HuH-7.5 (cell line): Measurements from ENCODE around the gene FCER2.
"Not testable (repeated sequence)": the region's sequence is repeated elsewhere in the genome, so short reads cannot be mapped to it uniquely, and the experiment has no call there.

Experiments used
- DNase-seq: peaks from one replicate; pipeline ENCODE4 v3.0.0; 2011; ENCODE audit warnings: low spot score

FCER2 gene, protein sequence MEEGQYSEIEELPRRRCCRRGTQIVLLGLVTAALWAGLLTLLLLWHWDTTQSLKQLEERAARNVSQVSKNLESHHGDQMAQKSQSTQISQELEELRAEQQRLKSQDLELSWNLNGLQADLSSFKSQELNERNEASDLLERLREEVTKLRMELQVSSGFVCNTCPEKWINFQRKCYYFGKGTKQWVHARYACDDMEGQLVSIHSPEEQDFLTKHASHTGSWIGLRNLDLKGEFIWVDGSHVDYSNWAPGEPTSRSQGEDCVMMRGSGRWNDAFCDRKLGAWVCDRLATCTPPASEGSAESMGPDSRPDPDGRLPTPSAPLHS

DNA sequence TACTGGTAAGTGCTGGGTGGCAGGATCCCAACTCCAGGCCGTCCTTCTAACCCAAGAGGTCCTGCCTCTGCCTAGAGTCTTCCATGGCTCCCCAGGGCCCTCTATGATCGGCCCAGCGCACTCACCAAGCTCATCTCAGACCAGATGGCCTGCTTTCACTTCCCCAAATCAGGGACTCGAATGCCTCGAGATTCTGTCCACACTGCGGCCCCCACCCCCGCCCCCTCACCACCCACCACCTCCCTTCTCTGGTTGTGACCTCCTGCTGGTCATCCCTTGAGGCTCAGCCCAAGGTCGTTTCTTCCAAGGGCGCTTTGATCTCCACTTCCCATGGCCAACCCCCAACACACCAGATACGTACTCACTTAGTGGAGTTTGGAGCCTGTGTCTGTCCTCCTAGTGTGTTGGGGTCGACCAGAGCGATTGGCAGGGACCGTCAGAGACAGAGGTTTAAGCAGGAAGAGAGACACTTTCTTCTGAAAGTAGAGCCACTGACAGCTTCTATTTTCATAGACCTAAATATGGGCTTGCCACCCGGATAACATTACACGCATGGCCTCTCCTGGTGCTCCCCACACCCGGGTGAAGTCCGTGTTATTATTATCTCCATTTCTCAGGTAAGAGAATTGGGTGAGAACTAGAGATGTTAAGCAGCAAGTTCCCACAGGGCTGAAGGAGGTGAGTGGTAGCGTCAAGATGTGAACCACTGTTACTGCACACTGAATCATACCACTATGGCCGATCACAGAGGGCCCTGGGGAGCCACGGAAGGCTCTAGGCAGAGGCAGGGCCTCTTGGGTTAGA lies at the start of gene FCER2:
Gene FCER2 (minus strand): TSS at position 478 of the 804 bp plus-strand sequence. CDS start 2,371 bp downstream, outside the sequence.
- no peak for DNase-seq

DNA sequence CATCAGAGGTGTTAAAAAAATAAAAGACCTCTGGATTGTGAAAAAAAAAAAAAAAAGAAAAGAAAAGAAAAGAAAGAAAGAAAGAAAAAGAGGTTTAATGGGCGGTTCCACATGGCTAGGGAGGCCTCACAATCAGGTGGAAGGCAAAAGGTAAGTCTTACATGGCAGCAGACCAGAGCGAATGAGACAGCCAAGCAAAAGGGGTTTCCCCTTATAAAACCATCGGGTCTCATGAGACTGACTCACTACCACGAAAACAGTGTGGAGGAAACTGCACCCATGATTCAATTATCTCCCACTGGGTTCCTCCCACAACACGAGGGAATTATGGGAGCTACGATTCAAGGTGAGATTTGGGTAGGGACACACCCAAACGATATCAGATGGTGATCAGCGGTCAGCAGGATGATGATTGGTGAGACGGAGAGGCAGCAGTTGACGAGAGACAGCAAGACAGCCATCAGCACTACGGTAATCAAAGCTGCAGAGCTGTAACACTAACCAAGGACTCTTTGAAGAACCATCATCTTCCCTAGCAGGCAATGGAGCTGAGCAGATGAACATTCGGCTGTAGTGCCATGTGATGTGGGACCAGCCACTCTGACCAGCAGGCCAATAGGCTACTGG lies 49.3 kb upstream of the FCER2 start:
- no peak for DNase-seq

DNA sequence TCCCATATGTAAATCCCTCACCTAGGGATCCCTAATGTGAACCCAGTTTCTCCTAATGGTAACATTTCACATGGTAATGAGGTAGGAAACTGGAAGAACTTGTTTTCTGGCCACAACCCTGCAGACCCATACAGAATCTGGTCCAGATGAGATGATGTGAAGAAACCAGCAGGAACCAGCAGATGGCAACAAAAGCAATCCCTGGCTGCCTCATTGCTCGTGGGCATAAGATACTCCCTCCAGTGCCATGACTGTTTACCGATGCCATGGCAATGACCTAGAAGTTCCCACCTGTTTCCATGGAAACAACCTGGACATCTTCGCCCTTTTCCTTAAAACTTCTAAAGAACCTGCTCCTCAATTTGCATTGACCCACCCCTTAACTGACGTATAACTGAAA lies 46.8 kb upstream of the FCER2 start:
- no peak for DNase-seq

DNA sequence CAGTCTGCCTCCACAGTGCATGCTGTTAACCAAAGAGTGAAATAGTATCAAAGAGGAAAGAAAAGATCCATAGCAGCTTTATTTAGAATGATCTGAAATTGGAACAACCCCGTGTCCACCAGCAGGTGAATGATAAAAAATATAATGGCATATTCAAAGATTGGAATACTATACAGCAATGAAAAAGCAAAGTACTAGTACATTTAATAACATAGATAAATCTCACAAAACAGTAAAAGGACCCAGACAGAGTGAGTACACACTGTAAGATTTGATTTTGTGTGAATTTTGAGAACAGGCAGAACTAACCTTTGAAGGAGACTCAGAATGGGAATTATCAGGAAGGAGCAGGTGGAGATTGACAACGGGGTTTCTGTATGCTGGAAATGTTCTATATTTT lies 46.2 kb upstream of the FCER2 start:
- no peak for DNase-seq

DNA sequence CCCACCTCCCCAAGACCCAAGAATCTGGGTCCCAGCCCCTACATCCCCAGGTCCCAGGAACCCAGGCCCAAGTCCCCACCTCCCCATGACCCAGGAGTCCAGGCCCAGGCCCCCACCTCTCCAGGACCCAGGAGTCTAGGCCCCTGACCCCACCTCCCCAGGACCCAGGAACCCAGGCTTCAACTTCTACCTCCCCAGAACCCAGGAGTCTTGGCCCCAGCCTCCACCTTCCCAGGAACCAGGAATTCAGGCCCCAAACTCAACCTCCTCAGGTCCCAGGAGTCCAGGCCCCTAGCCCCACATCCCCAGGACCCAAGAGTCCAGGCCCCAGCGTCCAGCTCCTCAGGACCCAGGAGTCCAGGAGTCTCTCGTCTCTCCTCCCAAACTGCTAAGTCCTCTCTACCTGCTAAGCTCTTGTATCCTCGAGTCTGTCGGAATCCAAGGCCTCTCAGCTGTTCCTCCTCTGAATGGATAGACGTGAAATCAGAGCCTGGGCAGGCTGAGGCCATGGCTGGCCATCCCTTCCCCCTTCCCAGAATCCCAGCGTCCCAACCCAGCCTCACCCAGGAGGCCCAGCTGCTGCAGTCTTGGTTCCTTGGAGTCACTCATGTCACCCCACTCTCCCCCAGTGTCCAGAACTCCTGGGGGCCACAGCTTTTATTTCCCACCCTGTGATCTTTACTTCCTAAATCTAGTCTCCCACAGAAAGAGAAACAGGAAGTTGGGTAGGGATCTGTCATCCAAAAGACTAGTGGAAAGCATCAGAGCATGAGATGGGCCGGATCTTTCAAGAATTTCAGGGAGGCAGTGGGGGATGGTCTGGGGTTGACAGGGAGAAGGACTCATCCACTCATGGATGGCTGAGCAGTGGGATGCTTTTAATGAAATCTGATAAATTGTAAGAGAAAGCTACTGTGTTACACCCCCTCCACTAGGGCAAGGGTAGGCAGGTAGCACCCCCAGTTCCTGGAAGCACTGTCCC lies 45.3 kb upstream of the FCER2 start, which contains the start of gene CD209:
Gene CD209 (minus strand): TSS at position 632 of the 982 bp plus-strand sequence. CDS start 23 bp downstream, at position 609.
- DNase-seq, result no peak

DNA sequence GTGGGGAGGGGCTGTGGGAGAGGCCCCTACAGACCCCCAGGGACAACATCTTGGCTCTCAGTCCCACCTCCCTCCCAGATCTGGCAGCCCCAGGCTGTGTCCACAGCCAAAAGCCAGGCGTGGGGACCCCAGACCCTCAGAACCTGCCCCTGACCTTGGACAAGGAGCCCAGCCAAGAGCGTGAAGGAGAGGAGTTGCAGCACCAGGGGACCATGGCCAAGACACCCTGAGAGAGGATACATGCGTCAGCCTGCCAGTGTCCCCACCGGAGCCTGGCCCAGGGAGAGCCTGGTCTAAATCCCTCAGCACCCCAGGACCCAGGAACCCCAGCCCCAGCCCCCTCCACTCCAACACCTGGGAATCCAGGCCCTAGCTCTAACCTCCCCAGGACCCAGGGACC lies 44.4 kb upstream of the FCER2 start:
- not testable (repeated sequence) for DNase-seq

DNA sequence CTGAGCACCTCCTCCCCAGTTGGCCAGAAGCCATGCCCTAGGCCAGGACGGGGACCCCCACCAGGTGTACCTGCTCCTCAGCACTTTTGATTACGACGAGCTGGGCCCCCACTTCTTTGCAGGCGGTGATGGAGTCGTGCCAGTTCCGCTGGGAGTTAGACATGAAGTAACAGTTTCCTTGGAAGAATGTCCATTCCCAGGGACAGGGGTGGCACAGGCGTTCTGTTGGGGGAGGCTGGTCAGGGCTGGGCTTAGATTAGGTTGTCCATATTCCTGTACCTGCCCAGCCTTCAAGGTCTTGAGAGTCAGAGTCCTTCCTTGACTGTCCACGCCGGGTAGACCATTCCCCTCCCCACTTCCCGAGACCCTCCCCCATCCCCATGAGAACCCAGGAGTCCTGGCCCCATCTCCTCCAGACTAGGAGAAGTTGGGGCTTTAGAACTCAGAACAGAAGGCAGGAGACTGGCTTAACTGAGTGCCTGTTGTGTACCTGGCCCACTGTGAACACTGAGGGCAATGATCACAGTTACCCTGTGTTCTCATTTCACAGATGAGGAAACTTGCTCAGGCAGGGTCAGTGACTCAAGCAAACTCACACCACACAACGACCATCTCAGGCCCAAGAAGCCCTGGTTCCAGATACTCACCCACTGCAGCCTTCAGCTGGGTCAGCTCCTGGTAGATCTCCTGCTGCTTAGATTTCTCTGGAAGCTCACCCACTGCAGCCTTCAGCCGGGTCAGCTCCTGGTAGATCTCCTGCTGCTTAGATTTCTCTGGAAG lies 43.1 kb upstream of the FCER2 start:
- no peak for DNase-seq

DNA sequence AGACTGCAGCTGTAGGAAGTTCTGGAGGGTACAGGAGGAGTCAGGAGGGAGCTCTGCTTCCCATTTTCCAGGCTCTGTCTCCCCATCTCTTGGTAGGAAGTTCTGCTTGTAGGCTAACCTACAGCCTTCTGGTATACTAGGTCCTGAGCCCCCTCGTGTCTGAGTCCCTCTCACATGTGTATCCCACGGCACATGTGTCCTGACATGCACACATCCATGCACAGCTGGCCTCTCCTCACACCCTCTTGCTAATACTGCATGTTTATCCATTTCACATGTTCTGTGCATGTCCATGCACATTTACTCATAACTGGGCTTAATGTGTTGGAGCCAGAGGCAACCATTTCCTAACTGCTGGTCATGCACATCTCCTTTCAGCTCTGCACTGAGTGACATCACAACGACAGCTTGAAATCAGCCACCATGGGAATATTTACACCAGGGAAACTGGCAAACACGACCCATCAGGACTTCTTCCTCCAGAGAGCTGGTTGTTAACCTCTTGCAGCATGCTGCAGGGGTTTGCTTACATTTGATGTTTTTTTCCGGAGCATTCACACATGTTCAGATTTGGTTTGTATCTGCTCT lies 42.4 kb upstream of the FCER2 start:
- no peak for DNase-seq

DNA sequence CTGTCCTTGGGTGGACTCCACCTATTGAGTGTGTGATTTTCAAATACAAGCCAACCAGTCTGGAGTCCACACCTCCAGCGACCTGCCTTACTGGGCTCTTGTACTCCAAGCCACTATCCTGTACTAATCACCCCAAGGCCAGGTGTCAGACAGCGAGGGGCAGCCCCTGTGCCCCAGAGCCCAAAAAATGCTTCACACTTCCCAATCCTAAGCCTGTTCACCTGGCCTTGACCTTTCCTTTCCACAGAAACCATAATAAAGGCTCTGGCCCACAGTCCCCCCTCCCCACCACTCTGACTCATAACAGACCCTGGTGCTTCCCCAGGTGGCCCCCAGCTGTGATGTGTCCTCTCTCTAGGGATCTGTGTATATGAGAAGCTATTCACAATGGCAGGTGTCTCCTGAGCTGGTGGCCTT lies 41.5 kb upstream of the FCER2 start:
- DNase-seq, result no peak

DNA sequence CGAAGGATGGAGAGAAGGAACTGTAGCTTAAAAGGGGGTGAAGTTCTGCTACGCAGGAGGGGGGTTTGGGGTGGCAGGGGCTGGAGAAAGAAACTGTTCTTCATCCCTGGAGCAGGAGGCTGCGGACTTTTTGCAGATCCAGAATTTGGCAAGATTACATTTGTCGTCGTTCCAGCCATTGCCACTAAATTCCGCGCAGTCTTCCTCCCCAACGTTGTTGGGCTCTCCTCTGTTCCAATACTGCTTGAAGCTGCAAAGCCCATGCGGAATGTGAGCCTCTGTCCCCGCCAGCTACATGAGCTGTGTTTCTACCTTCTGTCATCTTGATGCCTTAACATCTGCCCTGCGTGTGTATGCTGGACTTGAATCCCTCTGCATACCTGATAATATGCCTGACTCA lies 41.1 kb upstream of the FCER2 start:
- DNase-seq, result no peak

DNA sequence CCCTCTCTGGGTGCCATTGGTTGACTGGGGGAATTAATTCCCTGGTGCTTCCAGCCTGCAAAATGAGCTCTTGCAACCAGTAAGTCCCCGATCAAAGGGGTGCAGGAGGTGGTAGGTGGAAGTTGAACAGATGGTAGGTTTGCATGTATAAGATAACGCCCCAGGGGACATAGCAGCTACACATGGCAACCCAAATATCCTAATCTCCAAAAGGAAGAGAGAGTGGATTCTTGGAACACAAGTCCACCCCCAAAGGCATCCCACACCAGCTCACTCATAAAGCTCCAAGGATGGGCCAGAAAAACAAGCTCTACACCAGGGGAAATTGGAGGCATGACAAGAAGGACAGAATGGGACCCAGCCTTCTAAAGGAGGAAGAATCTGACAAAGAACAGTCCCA lies 40.6 kb upstream of the FCER2 start:
- DNase-seq, result no peak

DNA sequence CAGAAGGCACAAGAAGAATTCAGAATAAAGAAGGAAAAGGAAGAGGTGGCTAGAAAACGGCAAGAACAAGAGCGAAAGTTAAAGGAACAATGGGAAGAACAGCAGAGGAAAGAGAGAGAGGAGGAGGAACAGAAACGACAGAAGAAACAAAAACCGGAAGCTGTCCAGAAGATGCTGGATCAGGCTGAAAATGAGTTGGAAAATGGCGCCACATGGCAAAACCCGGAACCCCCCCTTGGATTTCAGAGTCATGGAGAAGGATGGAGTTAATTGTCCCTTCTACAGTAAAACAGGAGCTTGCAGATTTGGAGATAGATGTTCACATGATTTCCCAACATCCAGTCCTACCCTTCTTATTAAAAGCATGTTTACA lies 38.7 kb upstream of the FCER2 start:
- DNase-seq, result no peak

DNA sequence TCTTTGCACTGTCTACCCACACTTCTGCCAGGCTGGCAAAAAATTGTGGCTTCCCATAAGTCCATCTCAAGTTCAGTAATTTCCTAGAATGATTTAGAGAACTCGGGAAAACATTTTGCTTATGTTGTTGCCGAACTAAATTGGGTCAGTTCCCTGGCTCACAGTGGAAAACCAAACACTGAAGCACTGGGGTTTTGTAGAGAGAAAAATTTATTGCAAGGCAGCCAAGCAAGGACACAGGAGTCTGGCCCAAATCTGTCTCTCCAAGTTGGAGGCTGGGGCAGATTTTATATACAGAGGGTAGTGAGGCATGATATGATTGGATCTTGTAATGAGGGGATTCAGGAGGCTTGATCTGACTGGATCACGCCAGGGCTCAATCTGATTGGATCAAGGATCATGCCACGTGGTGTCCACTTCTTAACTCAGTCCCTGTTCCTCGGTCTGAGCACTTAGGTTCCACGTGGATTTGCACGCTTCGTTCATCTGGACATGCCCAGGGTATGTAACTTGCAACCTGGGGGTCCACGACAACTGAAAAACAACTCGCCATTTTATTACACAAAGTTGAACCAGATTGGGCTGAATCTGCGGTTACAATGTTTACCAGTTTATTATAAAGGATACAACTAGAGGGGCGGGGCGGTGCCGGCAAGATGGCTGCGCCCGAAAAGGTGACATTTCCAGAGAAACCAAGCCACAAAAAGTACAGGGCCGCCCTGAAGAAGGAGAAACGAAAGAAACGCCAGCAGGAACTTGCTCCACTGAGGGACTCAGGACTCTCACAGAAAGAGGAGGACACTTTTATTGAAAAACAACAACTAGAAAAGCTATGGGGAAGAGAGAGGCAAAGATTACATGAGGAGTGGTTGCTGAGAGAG lies 38.1 kb upstream of the FCER2 start:
- DNase-seq, result no peak

DNA sequence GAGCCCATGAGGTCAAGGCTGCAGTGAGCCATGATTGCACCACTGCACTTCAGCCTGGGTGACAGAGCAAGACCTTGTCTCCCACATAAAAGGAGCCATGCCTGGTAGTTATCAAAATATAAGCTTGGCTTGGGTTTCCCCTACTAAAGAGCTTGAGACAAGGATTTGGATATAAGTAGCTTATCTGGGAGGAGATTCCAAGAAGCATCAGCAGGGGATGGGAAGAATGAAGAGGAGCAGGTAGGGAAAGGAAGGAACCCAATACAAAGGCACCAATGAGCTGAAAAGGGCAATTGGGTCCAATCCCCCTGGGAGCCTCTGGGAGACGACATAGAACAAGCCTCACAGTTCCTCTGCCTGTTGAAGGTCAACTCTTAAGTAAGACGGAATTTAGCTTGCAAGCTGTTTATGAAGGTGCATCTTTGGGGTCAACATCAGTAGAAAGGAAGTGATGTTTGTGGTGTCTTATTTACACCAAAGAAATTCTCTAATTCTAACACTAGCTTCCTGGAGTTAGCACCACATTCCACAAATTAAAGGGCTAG lies 37.4 kb upstream of the FCER2 start:
- no peak for DNase-seq

DNA sequence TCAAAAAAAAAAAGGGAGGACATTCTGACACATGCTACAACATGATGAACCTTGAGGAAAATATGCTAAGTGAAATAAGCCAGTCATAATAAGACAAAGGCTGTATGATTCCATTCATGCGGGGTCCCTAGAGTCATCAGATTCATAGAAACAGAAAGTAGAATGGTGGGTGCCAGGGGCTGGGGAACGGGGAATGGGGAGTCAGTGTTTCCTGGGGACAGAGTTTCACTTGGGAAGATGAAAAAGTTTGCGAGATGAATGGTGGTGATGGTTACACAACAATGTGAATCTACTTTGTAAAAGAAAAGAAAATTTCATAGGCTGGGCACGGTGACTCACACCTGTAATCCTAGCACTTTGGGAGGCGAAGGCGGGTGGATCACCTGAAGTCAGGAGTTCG lies 36.1 kb upstream of the FCER2 start:
- DNase-seq, result no peak

DNA sequence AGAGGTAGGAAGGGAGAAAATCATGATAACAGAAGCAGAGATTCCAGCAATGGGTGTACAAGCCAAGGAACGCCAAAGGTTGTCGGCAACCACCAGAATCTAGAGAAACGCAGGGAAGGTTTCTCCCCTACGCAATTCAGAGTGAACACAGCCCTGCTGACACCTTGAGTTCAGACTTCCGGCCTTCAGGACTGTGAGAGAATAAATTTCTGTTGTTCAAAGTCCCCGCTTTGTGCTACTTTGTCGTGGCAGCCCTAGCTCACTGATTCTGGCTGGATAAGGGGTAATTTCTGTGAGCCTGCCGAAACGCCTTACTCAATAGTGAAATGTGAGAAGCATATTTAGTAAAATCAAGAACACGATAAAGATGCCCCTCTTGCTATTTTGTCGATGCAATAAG lies 35.3 kb upstream of the FCER2 start:
- no peak for DNase-seq

DNA sequence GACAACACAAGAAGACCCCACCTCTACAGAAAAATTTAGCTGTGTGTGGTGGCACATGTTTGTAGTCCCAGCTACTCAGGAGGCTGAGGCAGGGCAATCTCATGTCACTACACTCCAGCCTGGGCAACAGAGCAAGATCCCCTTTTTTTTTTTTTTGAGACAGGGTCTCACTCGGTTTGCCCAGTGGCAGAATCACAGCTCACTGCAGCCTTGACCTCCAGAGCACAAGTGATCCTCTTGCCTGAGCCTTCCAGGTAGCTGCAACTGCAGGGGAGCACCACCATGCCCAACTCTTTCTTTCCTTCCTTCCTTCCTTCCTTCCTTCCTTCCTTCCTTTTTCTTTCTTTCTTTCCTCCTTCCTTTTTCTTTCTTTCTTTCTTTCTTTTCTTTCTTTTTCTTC lies 34.2 kb upstream of the FCER2 start:
- no peak for DNase-seq

DNA sequence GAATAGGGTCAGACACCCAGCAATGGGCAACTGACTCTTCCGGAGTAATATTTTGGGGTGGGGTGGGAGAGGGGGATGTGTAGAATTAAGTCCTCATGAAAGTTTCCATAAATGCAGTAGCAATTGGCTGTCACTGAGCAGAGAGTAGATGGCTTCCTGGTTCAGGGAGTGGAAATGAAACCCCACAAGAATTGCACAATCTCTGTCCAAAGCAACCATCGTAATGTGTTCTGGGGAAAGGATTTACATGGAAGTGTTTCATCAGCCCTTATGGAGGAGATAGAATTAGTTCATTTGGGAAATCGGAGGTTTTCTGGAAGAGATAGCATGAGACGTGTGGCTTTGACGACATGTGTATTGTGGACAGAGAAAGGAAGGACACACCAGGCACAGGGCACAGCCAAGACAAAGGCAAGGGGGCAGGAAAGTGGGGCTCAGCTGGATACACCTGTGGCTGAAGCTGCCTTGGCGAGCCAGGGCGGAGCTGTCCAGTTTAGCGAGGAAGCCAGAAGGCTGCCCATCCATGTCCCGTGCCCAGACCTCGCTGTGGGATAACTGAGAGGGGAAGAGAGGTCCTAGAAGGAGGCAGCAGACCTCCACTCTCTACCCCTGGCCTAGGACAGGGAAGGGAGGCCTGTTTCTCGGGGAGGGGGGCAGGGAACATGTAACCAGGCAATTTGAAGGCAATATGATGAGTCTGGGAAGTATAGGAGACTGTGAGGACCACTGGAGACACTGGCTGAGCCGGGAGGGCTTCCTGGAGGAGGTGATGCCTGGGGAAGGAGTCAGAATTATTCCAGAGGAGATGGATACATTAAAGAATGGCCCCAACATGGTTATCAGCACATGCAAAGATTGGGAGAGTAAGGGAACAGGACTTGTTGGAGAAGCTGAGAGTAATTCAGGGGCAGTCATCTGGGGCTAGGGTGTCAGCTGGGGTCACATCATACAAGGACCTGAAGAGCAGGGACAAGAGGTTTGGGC lies 32.6 kb upstream of the FCER2 start:
- no peak for DNase-seq
